ENCODE results near the gene SLC12A2.
A peak's percentile ranks its signal among the peaks of the same experiment; 100 is the strongest.

Gene SLC12A2

DNA sequence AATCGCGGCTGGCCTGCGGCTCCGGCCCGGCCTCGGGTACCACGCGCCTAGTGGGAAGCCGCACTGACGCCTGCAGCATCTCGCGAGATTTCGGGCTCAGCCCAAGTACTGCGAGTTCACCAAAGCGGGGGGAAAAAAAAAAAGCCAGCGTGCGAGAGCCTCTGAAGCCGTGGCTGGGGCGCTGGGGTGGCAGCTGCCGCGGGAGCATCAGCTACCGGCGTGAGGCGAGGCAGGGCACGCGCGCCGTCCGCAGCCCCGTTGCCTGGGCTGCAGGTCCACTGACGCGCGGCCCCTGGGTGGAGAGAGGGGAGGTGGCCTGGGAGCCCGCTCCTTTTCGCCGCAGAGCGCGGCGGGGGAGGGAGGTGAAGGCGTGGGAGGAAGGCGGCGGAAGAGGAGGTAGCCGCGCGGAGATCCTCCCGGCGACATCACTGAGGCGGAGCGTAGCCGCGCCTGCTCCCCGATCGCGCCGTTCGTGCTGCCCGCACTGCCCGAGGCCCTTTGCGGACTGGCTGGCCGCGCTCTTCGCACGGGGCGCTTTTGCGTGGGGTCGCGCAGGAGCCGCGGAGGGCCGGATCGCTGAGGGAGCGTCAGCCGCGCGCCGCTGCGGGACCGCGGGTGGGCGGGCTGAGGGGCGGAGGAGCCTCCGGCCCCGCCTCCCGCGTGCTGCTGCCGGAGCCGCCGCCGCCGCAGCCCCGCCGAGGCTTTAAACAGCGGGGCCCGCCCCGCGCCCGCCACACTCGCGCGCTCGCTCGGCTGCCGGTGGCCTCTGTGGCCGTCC lies at the start of gene SLC12A2:
Gene SLC12A2, plus strand, starts transcription at position 734 of the 778 bp plus-strand sequence. CDS start 189 bp downstream, outside the sequence.
- DNase-seq, result peak; percentile 87

DNA sequence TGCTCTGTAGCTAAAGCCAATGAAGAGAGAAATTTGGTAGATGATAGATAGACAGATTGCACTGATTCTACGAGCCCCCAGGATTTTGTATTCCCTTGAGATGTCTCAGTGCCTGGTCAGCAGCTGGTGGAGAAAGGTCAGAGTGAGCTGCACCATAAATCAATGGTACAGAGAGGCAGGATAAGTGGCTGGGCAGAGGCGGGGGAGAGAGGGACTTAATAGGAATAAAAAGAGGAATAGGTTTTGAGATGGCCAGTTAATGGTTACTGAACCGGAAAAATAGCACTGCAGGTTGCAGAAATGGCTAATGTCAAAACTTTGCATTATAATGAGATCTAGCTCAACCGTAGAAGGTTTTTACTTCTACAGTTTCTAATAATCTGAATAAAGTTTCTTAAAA lies 47.9 kb upstream of the SLC12A2 start:
- DNase-seq, result no peak

DNA sequence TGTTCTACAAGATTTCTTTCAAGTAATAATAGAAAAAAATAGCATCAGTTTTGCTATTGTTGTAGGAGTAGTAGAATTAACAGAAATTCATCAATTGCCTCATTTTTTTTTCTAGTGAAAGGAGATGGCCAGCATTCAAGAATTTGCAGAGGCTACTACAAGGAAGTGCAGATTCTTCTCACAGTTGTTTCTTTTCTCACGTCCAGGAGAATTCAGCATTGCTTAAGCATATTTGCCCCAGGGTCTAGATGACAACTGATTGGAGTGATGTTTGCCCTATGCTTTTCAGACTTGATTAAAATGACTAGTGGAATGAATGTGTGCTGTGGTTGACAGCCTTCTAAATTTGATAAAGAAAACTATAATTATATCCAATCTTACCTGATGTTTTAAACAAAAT lies 46.6 kb upstream of the SLC12A2 start:
- no peak for DNase-seq

DNA sequence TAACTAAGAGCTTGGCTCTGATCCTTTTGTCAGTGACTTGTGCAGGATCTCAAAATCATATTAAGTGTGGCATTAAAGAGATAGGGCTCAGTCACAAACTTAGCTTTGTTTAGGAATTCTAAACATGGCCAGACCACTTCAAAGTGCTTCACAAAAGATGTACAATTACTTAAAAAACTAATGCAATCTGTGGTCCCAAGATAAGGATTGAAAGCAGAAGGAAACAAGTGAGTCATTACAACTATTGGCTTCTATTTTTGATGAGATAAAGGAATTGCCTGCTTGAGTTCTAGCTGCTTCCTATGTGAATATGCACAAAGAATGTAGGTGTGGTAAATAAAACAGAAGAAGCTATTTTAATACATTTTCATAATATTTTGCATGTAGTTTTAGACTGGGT lies 44.9 kb upstream of the SLC12A2 start:
- DNase-seq, result no peak

DNA sequence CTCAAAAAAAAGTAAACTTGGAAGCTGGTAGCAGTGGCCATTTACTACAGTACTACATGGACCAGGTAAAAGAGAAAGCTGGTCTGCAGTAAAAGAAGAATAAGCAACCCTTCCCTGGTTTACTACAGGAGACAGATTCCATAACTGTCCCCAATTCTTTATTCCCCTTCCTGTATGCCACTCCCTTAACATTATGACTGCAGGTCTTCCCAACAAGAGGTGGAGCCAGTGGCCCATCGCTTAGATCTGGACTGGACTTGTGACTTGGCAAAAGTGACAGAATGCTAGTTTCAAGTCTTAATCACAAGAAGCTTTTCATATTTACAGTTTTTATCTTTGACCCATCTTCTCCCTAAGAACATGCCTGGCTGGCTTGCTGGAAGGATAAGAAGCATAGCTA lies 42.6 kb upstream of the SLC12A2 start:
- no peak for DNase-seq

DNA sequence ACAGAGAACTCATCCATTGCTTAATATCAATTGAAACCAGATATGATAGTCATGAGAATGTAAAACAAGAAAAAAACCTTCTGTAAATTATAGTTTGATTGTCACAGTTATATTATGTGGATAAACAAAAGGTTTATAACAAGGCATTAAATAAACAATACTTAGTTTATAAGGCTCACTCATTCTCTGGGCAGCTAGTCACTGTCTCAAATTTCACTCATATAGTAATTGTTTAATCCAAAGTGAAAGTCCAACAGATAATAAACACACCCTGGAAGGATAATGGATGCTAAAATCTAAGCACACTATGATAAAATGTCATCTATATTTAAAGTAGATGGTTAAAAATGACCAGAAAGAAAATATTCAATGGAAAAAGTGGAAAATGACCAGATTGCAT lies 30.8 kb upstream of the SLC12A2 start:
- no peak for DNase-seq

DNA sequence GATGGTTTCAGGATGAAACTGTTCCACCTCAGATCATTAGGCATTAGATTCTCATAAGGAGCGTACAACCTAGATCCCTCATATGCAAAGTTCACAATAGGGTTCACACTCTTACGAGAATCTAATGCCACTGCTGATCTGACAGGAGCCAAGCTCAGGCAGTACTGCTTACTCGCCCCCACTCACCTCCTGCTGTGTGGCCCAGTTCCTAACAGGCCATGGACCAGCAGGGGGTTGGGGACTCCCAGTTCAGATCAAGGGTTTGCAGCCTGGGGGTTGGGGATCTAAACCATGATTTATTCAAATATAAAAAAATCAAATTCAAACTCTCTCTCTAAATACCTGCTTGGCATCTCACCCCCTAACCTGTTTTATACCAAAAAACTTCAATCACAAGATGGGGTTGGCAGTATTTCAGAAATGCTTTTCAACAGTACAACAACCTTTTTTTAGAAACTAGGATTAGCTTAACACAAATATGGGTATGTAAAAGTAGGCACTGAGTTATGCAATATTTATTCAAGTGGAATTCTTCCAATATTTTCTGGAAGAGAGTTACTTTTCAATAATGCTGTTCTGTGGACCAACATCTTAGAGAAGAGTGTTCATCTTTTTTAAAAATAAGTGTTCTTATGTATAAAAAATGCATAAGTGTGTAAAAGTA lies 30.1 kb upstream of the SLC12A2 start:
- no peak for DNase-seq

DNA sequence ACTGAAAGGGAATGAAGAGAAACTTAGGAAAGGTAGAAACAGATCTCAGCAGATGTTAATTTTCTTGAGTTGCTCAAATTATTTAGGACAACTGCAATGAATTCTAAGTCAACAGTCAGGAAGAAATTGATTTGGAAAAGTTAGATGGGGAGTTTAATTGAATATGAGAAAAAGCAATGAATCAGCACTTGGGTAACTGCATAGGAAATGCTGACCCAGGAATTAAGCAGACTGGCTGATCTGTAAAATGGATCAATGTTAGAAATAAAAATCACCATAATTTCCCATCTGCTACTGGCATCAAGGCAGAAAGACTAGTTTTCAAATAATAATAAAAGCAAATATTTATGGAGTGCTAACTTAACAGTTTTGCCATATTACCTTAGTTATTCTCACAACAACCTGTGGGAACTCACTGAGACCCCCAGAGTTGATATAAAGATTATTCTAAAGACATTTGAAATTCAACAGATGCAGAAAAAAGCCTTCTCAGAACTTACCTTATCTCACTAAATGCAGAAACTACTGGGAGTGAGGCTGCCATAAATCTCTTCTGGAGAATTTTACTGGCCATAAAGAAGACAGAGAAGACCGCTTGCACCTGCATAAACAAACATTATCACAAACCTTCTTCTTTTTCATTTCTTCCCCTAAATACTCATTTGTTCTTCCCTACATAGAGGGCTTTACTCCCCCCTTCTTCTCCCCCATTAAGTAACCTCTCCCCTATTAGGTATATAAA lies 22.8 kb upstream of the SLC12A2 start:
- no peak for DNase-seq

DNA sequence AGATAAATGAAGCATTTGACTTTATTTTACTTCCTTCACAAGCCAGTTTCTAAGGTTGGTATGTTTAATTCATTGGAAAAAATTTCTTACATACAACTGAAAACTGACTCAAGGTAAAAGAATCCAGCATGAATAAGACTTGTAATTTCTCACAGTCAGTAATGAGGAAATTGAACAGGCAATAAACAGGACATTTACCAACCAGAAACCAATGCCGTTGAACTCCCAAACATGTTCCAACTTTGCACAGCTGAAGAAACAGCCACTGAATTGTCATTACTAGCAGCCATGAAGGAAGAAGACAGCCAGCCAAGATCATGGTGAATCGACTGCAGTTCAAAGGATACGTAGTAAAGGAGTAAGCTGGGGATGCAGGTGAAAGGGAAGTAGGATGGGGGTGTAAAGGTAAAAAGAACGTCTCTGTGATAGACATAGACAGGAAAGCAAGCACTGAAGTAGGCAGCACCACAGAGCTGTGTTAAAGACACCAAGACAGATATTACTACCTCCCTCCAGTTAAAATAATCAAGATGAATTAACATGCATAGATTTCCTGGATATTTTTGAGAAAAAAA lies 21.3 kb upstream of the SLC12A2 start:
- no peak for DNase-seq

DNA sequence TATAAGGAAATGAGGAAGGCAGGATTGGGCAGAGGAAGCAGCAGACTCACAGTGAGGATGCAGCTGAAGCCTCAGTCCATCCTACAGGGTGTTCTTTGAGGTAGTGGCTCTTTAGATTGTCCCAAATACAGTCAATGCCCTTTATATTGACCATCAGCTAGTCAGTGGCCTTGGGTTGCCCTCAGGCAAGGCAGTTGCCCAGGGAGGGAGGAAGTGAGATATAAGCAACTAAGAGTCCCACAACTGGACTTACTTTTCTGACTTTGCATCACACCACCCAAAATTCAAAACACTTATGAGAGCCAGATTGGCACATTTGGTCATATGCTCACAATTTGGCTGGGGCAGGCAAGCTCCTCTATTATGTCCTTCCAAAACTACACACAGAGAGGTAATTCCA lies 9.4 kb upstream of the SLC12A2 start:
- no peak for DNase-seq

DNA sequence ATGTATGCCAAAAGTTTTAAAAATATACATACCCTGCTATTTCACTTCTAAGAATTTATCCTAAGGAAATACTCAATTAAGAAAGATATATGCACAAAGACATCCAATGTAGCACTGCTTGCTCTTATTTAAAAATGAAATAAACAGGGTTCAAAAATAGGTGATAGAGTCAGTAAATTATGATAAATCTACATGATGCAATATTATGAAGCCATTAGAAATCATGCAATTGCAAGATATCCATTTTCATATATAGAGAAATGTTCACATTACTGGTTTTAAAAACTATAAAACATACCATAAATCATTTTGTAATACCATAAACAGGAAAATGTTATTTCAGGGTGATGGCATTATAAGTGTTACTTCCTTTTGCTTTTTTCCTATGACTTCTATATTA lies 8.6 kb upstream of the SLC12A2 start:
- no peak for DNase-seq

DNA sequence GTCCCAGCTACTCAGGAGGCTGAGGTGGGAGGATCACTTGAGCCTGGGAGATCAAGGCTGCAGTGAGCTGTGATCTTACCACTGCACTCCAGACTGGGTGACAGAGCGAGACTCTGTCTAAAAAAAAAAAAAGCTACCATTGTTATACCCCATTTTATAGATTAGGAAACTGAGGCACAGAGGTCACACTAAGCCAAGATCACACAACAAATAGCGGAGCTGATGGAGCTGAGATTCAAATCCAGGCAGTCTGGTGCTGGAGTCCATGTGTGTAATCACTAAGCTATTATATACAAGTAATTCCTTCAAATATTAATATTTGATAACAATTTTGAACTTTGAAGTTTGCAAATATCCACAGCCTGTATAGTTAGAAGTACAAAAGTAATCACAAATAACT lies 6.0 kb upstream of the SLC12A2 start:
- DNase-seq, result no peak

DNA sequence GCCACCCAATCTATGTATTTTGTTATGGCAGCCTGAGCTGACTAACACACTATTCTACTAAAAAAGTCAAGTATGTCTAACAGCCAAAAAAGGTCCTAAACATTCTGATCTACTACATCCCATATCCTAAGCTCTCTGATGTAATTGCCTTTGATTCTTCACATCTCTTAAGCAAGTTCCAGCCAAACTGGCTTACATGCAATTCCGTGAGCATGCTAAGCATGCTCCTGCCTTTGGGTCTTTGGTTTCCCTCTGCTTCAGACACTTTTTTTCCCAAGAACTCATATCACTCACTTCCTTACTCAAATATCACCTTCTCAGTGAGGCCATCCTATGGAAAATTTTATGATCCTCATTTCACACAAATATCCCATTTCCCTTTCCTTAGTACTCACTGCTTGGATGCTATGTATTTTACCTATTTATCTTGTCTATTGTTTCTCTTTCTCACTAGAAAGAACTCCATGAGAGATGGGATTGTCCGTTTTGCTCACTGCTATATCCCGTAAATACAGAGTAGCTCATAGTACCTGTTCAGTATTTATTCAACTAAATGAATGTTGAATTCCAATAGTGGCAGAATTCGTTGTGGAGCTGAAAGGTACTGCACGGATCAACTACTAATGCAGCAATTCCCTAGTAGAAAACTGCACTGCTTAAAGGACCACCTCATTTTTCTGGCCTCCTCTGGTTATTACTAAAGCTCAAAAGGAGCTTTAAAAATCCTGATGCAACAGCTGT lies 2.3 kb upstream of the SLC12A2 start:
- DNase-seq, result no peak

DNA sequence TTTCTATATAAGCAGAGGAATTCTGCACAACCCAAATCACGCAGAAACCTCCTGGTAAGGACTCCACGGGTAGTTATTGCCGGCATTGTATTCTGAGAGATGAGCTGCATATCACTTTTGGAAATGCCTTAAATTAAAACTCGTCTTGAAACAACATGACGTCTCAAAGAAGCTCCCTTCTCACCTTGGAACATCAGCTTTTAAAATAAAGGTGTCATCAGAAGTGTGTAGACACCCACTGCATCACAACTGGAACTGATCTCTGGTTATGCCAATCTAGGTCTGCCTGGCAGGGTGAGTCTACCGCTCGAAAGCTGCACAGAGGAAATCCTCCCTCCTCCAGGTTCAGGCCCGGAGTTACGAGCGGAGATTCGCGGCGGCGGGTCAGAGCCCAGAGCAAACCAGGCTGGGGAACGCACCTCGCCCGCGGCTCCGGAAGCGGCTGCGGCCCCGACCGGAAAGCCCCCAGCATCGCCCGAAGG lies 974 bp upstream of the SLC12A2 start:
- no peak for DNase-seq

DNA sequence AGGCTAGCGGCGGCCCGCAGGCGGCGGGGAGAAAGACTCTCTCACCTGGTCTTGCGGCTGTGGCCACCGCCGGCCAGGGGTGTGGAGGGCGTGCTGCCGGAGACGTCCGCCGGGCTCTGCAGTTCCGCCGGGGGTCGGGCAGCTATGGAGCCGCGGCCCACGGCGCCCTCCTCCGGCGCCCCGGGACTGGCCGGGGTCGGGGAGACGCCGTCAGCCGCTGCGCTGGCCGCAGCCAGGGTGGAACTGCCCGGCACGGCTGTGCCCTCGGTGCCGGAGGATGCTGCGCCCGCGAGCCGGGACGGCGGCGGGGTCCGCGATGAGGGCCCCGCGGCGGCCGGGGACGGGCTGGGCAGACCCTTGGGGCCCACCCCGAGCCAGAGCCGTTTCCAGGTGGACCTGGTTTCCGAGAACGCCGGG lies 253 bp downstream of the SLC12A2 start:
- DNase-seq, result no peak

DNA sequence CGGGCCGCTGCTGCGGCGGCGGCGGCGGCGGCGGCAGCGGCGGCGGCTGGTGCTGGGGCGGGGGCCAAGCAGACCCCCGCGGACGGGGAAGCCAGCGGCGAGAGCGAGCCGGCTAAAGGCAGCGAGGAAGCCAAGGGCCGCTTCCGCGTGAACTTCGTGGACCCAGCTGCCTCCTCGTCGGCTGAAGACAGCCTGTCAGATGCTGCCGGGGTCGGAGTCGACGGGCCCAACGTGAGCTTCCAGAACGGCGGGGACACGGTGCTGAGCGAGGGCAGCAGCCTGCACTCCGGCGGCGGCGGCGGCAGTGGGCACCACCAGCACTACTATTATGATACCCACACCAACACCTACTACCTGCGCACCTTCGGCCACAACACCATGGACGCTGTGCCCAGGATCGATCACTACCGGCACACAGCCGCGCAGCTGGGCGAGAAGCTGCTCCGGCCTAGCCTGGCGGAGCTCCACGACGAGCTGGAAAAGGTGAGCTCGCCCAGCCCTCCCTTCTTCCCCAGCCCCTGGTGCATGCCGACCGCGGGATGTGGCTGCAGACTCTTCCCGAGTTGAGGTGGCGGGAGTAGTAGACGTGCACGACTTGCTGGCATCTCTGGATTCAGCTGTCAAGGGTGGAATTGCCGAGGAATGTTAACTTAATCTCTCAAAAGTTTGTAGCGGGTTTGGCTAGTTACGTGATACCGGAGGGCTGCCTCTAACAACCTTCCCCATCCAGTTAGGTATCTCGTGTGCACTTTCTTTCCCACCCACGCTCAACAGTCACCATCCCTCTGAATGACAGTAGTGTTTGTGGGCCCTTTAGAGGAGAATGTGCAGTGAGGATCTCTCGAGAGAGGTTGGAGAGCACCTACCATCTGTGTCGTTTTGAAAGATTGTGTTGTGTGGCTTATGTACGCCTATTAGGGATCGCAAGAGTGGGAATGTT lies 932 bp downstream of the SLC12A2 start:
- DNase-seq, result no peak

DNA sequence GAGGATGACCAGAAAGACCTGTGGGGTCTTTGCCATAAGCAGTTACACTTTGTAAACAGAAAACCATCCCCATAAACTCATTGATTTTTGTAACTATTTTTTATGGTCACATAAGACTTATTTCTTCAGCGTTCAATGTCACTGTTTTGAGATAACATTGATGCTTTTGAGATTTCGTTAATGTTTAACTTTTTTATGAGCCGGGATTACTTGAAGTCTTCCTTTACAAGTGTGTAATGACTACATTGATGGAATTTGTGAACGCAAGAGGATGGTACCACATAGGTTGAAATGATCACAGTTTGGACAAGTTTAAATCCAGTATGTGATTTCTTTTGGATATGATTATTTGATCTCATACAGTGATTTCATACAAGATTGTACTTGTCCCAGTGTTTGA lies 1.8 kb downstream of the SLC12A2 start:
- DNase-seq, result no peak

DNA sequence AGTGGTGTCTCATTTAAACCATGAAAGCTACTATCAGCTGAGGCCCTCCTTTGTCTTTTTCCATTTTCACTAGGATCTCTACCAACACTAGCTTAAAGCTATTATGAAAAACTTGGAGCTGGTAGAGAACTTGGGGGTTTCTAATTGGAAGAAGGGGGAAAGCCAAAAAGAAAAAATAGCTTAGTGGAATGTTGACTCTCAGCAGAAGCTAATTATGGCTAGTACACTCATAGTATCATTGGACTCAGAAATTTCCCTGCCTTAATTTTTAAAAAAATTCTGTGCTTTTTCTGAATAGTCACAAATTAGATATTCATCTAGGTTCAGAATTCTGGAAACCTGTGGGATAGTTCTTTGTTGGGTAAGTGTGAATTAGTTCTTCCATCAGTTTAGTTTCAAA lies 8.0 kb downstream of the SLC12A2 start:
- no peak for DNase-seq

DNA sequence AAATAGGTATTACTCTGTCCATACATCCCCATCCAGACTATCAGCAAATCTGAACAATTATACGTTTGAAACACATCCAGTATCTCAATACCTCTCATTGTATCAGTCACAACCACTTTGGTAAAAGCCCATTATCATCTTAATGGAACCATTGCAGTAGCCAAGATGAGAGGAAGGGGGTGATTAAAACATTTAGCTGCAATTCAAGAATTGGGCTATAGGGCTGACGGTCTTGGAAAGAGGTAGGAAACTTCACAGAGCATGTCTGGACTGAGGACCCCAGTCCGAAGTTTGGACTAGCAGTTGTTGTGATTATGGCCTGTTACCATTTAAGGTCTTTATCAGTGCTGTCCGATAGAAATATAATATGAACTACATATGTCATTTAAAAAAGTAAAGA lies 8.6 kb downstream of the SLC12A2 start:
- DNase-seq, result no peak

DNA sequence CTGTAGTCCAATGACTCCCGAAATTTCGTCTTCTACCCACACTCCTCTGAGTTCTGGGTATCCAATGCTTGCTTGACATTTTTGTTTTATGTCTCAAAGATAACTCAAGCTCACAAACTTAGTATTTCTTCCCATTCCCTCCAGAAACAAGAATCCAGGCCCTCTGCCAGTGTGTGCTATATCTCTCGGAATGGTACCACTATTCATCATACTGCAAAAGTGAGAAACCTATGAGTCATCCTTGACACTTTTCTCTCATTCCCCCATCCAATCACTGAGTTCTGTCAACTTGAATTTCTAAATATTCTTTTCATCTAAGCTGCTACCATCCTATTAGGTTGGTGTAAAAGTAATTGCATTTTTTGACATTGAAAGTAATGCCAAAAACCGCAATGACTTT lies 9.8 kb downstream of the SLC12A2 start:
- DNase-seq, result no peak

DNA sequence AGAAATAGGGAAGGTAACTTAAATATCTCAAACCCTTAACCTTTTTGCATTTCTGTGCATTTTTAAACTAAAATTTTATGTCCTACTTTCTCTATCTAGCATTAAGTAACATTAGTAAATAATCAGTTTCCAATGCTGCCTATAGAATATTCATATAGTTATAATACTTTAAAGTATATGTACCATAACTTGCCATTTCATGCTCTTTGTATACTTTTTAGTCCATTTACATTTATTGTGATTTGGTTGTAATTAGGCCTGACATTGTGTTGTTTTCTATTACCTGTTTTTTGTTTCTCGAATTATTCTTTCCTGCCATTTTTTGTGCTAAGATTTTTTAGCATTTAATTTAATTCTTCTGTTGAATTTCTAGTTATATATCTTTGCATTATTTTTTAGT lies 13.7 kb downstream of the SLC12A2 start:
- DNase-seq, result no peak

DNA sequence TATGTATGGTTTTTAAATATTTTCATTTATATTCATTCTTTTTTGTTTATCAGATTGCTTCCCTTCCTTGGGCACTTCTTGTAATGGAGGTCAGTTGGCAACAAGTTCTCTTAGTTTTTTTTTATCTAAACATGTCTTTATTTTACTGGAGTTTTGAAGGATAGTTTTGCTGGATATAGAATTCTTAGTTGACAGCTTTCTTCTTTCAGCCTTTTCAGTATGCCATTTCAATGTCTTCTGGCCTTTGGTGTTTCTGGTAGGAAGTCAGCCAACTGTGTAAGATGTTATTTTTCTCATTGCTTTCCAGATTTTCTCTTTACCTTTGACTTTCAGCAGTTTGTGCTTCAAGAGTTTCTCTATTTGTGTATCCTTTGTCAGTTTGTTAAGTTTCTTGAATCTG lies 14.2 kb downstream of the SLC12A2 start:
- DNase-seq, result no peak

Measured in T1000 (cell line).